HepG2 (cell line): ENCODE results near the gene EPB41. TPM values are rescaled to one million over a fixed set of nuclear protein-coding genes. Genes with fewer than 3 reads are reported as not detected.
A peak's percentile ranks its signal among the peaks of the same experiment; 100 is the strongest.

ENCODE experiments used
- ARID2 ChIP-seq: sonication (generic); formaldehyde crosslinking; IDR thresholded peaks from 2 replicates; pipeline ENCODE4 v1.8.1; 2022; ENCODE audit warnings: mild to moderate bottlenecking, missing genetic modification reagents, borderline replicate concordance
- CBX5 ChIP-seq: sonication (generic); formaldehyde crosslinking; IDR thresholded peaks from 2 replicates; pipeline ENCODE4 v1.4.0; 2020; ENCODE audit warnings: missing genetic modification reagents, borderline replicate concordance
- CCAR2 ChIP-seq: fragments of 200-400 bp; formaldehyde crosslinking; optimal IDR thresholded peaks from 2 replicates; pipeline ENCODE3; 2018; ENCODE audit warnings: low read depth, mild to moderate bottlenecking, low read length, moderate library complexity
- HDAC2 ChIP-seq: sonication (generic); formaldehyde crosslinking; IDR thresholded peaks from 2 replicates; pipeline ENCODE4 v1.4.0; 2020; ENCODE audit warnings: missing genetic modification reagents
- LBX2 ChIP-seq: sonication (generic); formaldehyde crosslinking; IDR thresholded peaks from 2 replicates; pipeline ENCODE4 v1.5.0; 2020; ENCODE audit warnings: missing genetic modification reagents, mild to moderate bottlenecking, borderline replicate concordance
- MZF1 ChIP-seq: sonication (generic); formaldehyde crosslinking; IDR thresholded peaks from 2 replicates; pipeline ENCODE4 v1.8.1; 2023; ENCODE audit warnings: mild to moderate bottlenecking, missing genetic modification reagents, borderline replicate concordance
- NR1H2 ChIP-seq: sonication (generic); formaldehyde crosslinking; IDR thresholded peaks from 2 replicates; pipeline ENCODE4 v1.8.1; 2022; ENCODE audit warnings: low read depth, missing genetic modification reagents, borderline replicate concordance
- RFX1 ChIP-seq: fragments of 450-650 bp; IDR thresholded peaks from 2 replicates; pipeline ENCODE4 v1.6.1; 2017
- RFXAP ChIP-seq: sonication (generic); formaldehyde crosslinking; IDR thresholded peaks from 2 replicates; pipeline ENCODE4 v1.4.0; 2020; ENCODE audit warnings: missing genetic modification reagents, borderline replicate concordance
- SMAD3 ChIP-seq: sonication (generic); formaldehyde crosslinking; IDR thresholded peaks from 2 replicates; pipeline ENCODE4 v1.4.0; 2020; ENCODE audit warnings: missing genetic modification reagents
- SUZ12 ChIP-seq: fragments of 150-350 bp; IDR thresholded peaks from 2 replicates; pipeline ENCODE4 v1.6.1; 2014; ENCODE audit warnings: low read depth, low read length
- TIGD3 ChIP-seq: sonication (generic); formaldehyde crosslinking; IDR thresholded peaks from 2 replicates; pipeline ENCODE4 v1.5.1; 2020; ENCODE audit warnings: mild to moderate bottlenecking, missing genetic modification reagents, borderline replicate concordance
- ZFP41 ChIP-seq: sonication (generic); formaldehyde crosslinking; IDR thresholded peaks from 2 replicates; pipeline ENCODE4 v1.4.0; 2020; ENCODE audit warnings: mild to moderate bottlenecking, missing genetic modification reagents, borderline replicate concordance
- ZFP90 ChIP-seq: sonication (generic); formaldehyde crosslinking; IDR thresholded peaks from 2 replicates; pipeline ENCODE4 v1.8.0; 2022; ENCODE audit warnings: missing genetic modification reagents, mild to moderate bottlenecking, inconsistent platforms, borderline replicate concordance
- ZNF3 ChIP-seq: IDR thresholded peaks from 2 replicates; pipeline ENCODE4 v1.7.0; 2017; ENCODE audit warnings: inconsistent platforms
- ZNF317 ChIP-seq: sonication (generic); formaldehyde crosslinking; IDR thresholded peaks from 2 replicates; pipeline ENCODE4 v1.5.0; 2020; ENCODE audit warnings: mild to moderate bottlenecking, missing genetic modification reagents
- ZNF562 ChIP-seq: sonication (generic); formaldehyde crosslinking; IDR thresholded peaks from 2 replicates; pipeline ENCODE4 v1.8.0; 2022; ENCODE audit warnings: missing genetic modification reagents, borderline replicate concordance
- ZNF598 ChIP-seq: sonication (generic); formaldehyde crosslinking; IDR thresholded peaks from 2 replicates; pipeline ENCODE4 v1.5.1; 2020; ENCODE audit warnings: mild to moderate bottlenecking, missing genetic modification reagents, borderline replicate concordance
- ZNF737 ChIP-seq: sonication (generic); formaldehyde crosslinking; IDR thresholded peaks from 2 replicates; pipeline ENCODE4 v1.5.0; 2020; ENCODE audit warnings: missing genetic modification reagents, mild to moderate bottlenecking, borderline replicate concordance
- ZNF749 ChIP-seq: sonication (generic); formaldehyde crosslinking; IDR thresholded peaks from 2 replicates; pipeline ENCODE4 v1.8.0; 2022; ENCODE audit warnings: mild to moderate bottlenecking, missing genetic modification reagents, moderate library complexity, borderline replicate concordance
- ZNF761 ChIP-seq: sonication (generic); formaldehyde crosslinking; conservative IDR thresholded peaks from 2 replicates; pipeline ENCODE4 v1.4.0; 2020; ENCODE audit warnings: mild to moderate bottlenecking, missing genetic modification reagents
- polyA plus RNA-seq, 8 experiments: library from polyadenylated mRNA; depleted of rRNA in 3 of 8; stranded (reverse) in 7 of 8; unstranded in 1 of 8; fragments of >200 nt; fragmentation: Illumina TruSeq in 4 of 8; extraction: Trizol in 4 of 8; gene quantifications; 2 replicates each; pipeline versions ENCODE4 v1.2.1 to v1.2.3, GENCODE V29; 2011 to 2016; ENCODE audit warnings: low read depth in 4 of 8, missing spikeins in 1 of 8, mixed read lengths in 1 of 8; ENCODE audit not compliant: insufficient read depth in 1 of 8
- total RNA-seq, 5 experiments: library from RNA; depleted of rRNA; stranded (reverse); fragments of >200 nt; fragmentation: Illumina TruSeq; extraction: Trizol; gene quantifications; 2 replicates each; pipeline ENCODE4 v1.2.3, GENCODE V29; 2016; ENCODE audit warnings: low read depth in 1 of 5
- TF ChIP-seq, protein P1 (sequence below): sonication (generic); formaldehyde crosslinking; IDR thresholded peaks from 2 replicates; pipeline ENCODE4 v1.5.0; 2020; ENCODE audit warnings: mild to moderate bottlenecking, missing genetic modification reagents, moderate library complexity
- TF ChIP-seq, protein P2 (sequence below): IDR thresholded peaks from 2 replicates; pipeline ENCODE4 v1.6.1; 2016; ENCODE audit warnings: missing compliant biosample characterization, missing genetic modification reagents, borderline replicate concordance
- TF ChIP-seq, protein P3 (sequence below): IDR thresholded peaks from 2 replicates; pipeline ENCODE4 v1.6.1; 2012; ENCODE audit warnings: low read depth, low read length, improper control_type of control experiment

The EPB41 gene
- total and polyA plus RNA-seq, 2 of the 13 experiments (the other 11 are each of a cell fraction or from before 2014, with no cell fraction given), result 34.5 to 46.7 TPM

- TF ChIP-seq ZNF761 (no peak), SMAD3 (CRISPR knock-in tag) (no peak), CCAR2 (no peak), ZNF317 (CRISPR knock-in tag) (no peak), ZFP90 (CRISPR knock-in tag) (no peak), NR1H2 (no peak), SUZ12 (no peak), HDAC2 (peak; percentile 51; the same call in 1 of the 2 replicates), ZFP41 (CRISPR knock-in tag) (no peak), TIGD3 (CRISPR knock-in tag) (no peak), CBX5 (CRISPR knock-in tag) (no peak), RFXAP (CRISPR knock-in tag) (no peak), ZNF749 (CRISPR knock-in tag) (0 out of 2 replicates have a peak, but pooled peaks have one; percentile 10), ZNF562 (CRISPR knock-in tag) (no peak), ZNF3 (CRISPR knock-in tag) (no peak), ZNF598 (CRISPR knock-in tag) (no peak), MZF1 (CRISPR knock-in tag) (no peak), RFX1 (no peak), ARID2 (CRISPR knock-in tag) (no peak), LBX2 (CRISPR knock-in tag) (no peak), ZNF737 (CRISPR knock-in tag) (no peak)
- TF ChIP-seq, protein P1, sequence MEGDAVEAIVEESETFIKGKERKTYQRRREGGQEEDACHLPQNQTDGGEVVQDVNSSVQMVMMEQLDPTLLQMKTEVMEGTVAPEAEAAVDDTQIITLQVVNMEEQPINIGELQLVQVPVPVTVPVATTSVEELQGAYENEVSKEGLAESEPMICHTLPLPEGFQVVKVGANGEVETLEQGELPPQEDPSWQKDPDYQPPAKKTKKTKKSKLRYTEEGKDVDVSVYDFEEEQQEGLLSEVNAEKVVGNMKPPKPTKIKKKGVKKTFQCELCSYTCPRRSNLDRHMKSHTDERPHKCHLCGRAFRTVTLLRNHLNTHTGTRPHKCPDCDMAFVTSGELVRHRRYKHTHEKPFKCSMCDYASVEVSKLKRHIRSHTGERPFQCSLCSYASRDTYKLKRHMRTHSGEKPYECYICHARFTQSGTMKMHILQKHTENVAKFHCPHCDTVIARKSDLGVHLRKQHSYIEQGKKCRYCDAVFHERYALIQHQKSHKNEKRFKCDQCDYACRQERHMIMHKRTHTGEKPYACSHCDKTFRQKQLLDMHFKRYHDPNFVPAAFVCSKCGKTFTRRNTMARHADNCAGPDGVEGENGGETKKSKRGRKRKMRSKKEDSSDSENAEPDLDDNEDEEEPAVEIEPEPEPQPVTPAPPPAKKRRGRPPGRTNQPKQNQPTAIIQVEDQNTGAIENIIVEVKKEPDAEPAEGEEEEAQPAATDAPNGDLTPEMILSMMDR, result 0 out of 2 replicates have a peak, but pooled peaks have one; percentile 3
- TF ChIP-seq, protein P2, sequence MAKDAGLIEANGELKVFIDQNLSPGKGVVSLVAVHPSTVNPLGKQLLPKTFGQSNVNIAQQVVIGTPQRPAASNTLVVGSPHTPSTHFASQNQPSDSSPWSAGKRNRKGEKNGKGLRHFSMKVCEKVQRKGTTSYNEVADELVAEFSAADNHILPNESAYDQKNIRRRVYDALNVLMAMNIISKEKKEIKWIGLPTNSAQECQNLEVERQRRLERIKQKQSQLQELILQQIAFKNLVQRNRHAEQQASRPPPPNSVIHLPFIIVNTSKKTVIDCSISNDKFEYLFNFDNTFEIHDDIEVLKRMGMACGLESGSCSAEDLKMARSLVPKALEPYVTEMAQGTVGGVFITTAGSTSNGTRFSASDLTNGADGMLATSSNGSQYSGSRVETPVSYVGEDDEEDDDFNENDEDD (CRISPR knock-in tag), result no peak; the same call in 1 of the 2 replicates
- TF ChIP-seq, protein P3, sequence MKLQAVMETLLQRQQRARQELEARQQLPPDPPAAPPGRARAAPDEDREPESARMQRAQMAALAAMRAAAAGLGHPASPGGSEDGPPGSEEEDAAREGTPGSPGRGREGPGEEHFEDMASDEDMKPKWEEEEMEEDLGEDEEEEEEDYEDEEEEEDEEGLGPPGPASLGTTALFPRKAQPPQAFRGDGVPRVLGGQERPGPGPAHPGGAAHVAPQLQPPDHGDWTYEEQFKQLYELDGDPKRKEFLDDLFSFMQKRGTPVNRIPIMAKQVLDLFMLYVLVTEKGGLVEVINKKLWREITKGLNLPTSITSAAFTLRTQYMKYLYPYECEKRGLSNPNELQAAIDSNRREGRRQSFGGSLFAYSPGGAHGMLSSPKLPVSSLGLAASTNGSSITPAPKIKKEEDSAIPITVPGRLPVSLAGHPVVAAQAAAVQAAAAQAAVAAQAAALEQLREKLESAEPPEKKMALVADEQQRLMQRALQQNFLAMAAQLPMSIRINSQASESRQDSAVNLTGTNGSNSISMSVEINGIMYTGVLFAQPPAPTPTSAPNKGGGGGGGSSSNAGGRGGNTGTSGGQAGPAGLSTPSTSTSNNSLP, result no peak
Observed at GRCh38 chr1:28914228-28915030, at the start of gene EPB41 (continued).
